CD4-positive, alpha-beta T cell (primary cell): ENCODE measurements around the gene GLTPD2. TPM values are rescaled to one million over a fixed set of nuclear protein-coding genes. Genes with fewer than 3 reads are reported as not detected.

Experiments
- ATAC-seq: fragments of 200-7000 bp; cut with Tn5 transposase; one replicate; pipeline ENCODE4 v1.10.0; 2022; ENCODE audit warnings: mild to moderate bottlenecking; ENCODE audit not compliant: poor library complexity
- CTCF ChIA-PET: fragments of 350-600 bp; sonication (Branson Sonifier 250); formaldehyde crosslinking; loops from one replicate; lab custom pipeline; 2021; ENCODE audit warnings: antibody characterized with exemption, inconsistent platforms; lab: Charles Lee
- POLR2A ChIA-PET: fragments of 350-600 bp; sonication (Branson Sonifier 250); formaldehyde crosslinking; loops from one replicate; lab custom pipeline; 2021; ENCODE audit warnings: antibody characterized with exemption, inconsistent platforms; lab: Charles Lee
- DNase-seq, 14 experiments: peaks; one replicate each; pipeline ENCODE4 v3.0.0-alpha.2; 2013 to 2020; ENCODE audit warnings: mixed read lengths in 2 of 14
- H3K27ac ChIP-seq, 2 donors: one replicate each; pipeline versions ENCODE4 v1.5.1 to v1.7.0; 2013; ENCODE audit warnings: low read length in 2 of 2, low read depth in 1 of 2, mild to moderate bottlenecking in 1 of 2
- H3K27me3 ChIP-seq, 2 experiments: 1 replicate in 1 of 2; 2 replicates in 1 of 2; pipeline versions ENCODE4 v1.6.1 to v1.7.0; 2013; ENCODE audit warnings: low read length in 2 of 2, control low read depth in 1 of 2, mild to moderate bottlenecking in 1 of 2, moderate library complexity in 1 of 2; ENCODE audit not compliant: insufficient read depth in 2 of 2, control insufficient read depth in 1 of 2
- H3K36me3 ChIP-seq: one replicate; pipeline ENCODE4 v1.6.1; 2013; ENCODE audit warnings: low read length, control low read depth; ENCODE audit not compliant: insufficient read depth
- H3K4me1 ChIP-seq: one replicate; pipeline ENCODE4 v1.6.1; 2013; ENCODE audit warnings: low read length, control low read depth; ENCODE audit not compliant: insufficient read depth
- H3K4me3 ChIP-seq: one replicate; pipeline ENCODE4 v1.5.1; 2013; ENCODE audit warnings: mild to moderate bottlenecking, low read length, moderate library complexity
- H3K9me3 ChIP-seq, 2 experiments: 1 replicate in 1 of 2; 2 replicates in 1 of 2; pipeline versions ENCODE4 v1.6.1 to v1.7.0; 2013; ENCODE audit warnings: low read length in 2 of 2, mild to moderate bottlenecking in 2 of 2, control low read depth in 1 of 2, moderate library complexity in 1 of 2; ENCODE audit not compliant: control insufficient read depth in 1 of 2, insufficient read depth in 1 of 2
- H3K27ac Mint-ChIP-seq: one replicate; pipeline ENCODE4 v1.8.0; 2020; ENCODE audit warnings: mixed read lengths
- H3K27me3 Mint-ChIP-seq: one replicate; pipeline ENCODE4 v1.8.0; 2021; ENCODE audit warnings: mixed read lengths
- H3K36me3 Mint-ChIP-seq: one replicate; pipeline ENCODE4 v1.8.0; 2021; ENCODE audit warnings: low read depth, mixed read lengths
- H3K4me1 Mint-ChIP-seq: one replicate; pipeline ENCODE4 v1.8.0; 2021; ENCODE audit warnings: low read depth, mixed read lengths
- H3K4me3 Mint-ChIP-seq: one replicate; pipeline ENCODE4 v1.8.0; 2020; ENCODE audit warnings: mild to moderate bottlenecking, mixed read lengths
- H3K9me3 Mint-ChIP-seq: one replicate; pipeline ENCODE4 v1.8.0; 2020; ENCODE audit warnings: mixed read lengths
- CTCF ChIP-seq: fragments of 200-600 bp; IDR thresholded peaks from one replicate; pipeline ENCODE4 v1.8.0; 2022; ENCODE audit warnings: antibody characterized with exemption, mild to moderate bottlenecking
- intact Hi-C, 2 experiments: fragments of 100-400 bp; cut with DNase I in 1 of 2; cut with micrococcal nuclease in 1 of 2; formaldehyde crosslinking; loops; one replicate each; pipeline versions ENCODE4 v1.15.1 to v1.9.0; 2023 to 2025; cut with DNase I, micrococcal nuclease
- polyA plus RNA-seq, 2 donors: library from polyadenylated mRNA; unstranded; fragments of 120-200 nt; gene quantifications; one replicate each; pipeline ENCODE4 v1.2.1, GENCODE V29; 2013
- total RNA-seq, 174 experiments: library from RNA in 2 of 174; stranded (reverse) in 2 of 174; gene quantifications; one replicate each; pipeline ENCODE4 v1.2.3 and lab custom pipeline; 2021 to 2026

GLTPD2 gene
- total RNA-seq (not detected), total RNA-seq (lab: John Stamatoyannopoulos, UW) (0 to 0.47 (median 0.04) reads per million in 172 experiments)
- 0.64 TPM for polyA plus RNA-seq (2013, experiment 1 of 2)
- 0.56 TPM for polyA plus RNA-seq (2013, experiment 2 of 2)

- TF ChIP-seq CTCF = no peak
- Histone ChIP-seq H3K9me3 (peaks cover 0 to 18% of the 10 kb centered on the region in 2 experiments), H3K4me1 (peaks cover 38% of the 10 kb centered on the region), H3K36me3 (no peaks in the 10 kb centered on the region), H3K27ac (peak within 1 kb of the TSS in 1 of 2 donors; percentile 74), H3K4me3 (peak within 1 kb of the TSS; percentile 65), H3K27me3 (peaks cover 35 to 38% of the 10 kb centered on the region in 2 experiments)
- intact Hi-C loops = loop anchor here (2.0 to 5.0 kb wide), 3 partner anchors 57 to 113 kb away; partner anchors contain the start of genes CHRNE (in 1 of the 2) and MED11 (in 1 of the 2)
- Mint-ChIP-seq H3K27me3 (peaks cover 53% of the 10 kb centered on the region), H3K36me3 (no peaks in the 10 kb centered on the region), H3K4me3 (peak within 1 kb of the TSS; percentile 83), H3K9me3 (no peaks in the 10 kb centered on the region), H3K27ac (peak within 1 kb of the TSS; percentile 51), H3K4me1 (peaks cover 24% of the 10 kb centered on the region)
- ChIA-PET CTCF (interaction anchor here (0.6 to 3.5 kb wide), 33 partner anchors 9 to 157 kb away, joined by 3 to 30 read pairs (median 4); partner anchors contain the start of genes ARRB2, C17orf107, MED11 and MINK1), POLR2A (interaction anchor here (0.7 to 2.5 kb wide), 16 partner anchors 10 to 198 kb away, joined by 3 to 27 read pairs (median 5); partner anchors contain the start of genes ARRB2, C17orf107, CXCL16 and MED11)
- ATAC-seq (no peak), DNase-seq (peak in 1 of 14 experiments; percentile 31)
Measured at GRCh38 chr17:4788807-4789700, at the start of gene GLTPD2. Gene GLTPD2 (plus strand): TSS chr17:4788964. CDS start chr17:4789012, 48 bp downstream.

GRCh38 chr17:4739122-4740024 is 49.4 kb upstream of the GLTPD2 start, which contains the start of the genes CXCL16 and ZMYND15:
Gene CXCL16 (minus strand): TSS chr17:4739928. CDS start chr17:4739339, 589 bp downstream.
Gene ZMYND15 (plus strand): TSS chr17:4739833. CDS start chr17:4740549, 716 bp downstream.
- intact Hi-C loops = loop anchor here in 1 of 2 experiments (5.0 kb wide), 1 partner anchor 37 kb away; the partner anchor contains the start of gene PELP1
- Histone ChIP-seq H3K27me3 (peaks cover 6 to 20% of the 10 kb centered on the region in 2 experiments), H3K36me3 (no peaks in the 10 kb centered on the region), H3K9me3 (peaks cover 0 to 5% of the 10 kb centered on the region in 2 experiments), H3K27ac (no peak within 1 kb of the TSS), H3K4me1 (peaks cover 24% of the 10 kb centered on the region), H3K4me3 (peak within 1 kb of the TSS; percentile 72)
- H3K4me3 Mint-ChIP-seq = peak within 1 kb of the TSS; percentile 97
- H3K27me3 Mint-ChIP-seq = peaks cover 25% of the 10 kb centered on the region
- H3K4me1 Mint-ChIP-seq = peaks cover 23% of the 10 kb centered on the region
- H3K9me3 Mint-ChIP-seq = no peaks in the 10 kb centered on the region
- TF ChIP-seq CTCF = no peak
- ChIA-PET POLR2A (interaction anchor here (0.7 to 1.5 kb wide), 10 partner anchors 9 to 228 kb away, joined by 3 to 6 read pairs (median 3); partner anchors contain the start of genes ARRB2, C17orf107 and PSMB6), CTCF (interaction anchor here (1.7 to 1.8 kb wide), 2 partner anchors 29 to 51 kb away, joined by 6 to 10 read pairs; partner anchors contain the start of gene ARRB2)
- ATAC-seq (peak; percentile 70), DNase-seq (peak in 13 of 14 experiments; percentile 40 to 89 (median 59))
- H3K36me3 Mint-ChIP-seq = peaks cover 3% of the 10 kb centered on the region
- H3K27ac Mint-ChIP-seq = peak within 1 kb of the TSS; percentile 89
